LNCaP clone FGC (cell line): ENCODE data around the gene RPGRIP1L.

Experiments
- DNase-seq: peaks from one replicate; pipeline ENCODE4 v3.0.0-alpha.2; 2011; ENCODE audit warnings: low read depth
- H3K4me3 ChIP-seq: 2 replicates; pipeline ENCODE4 v1.5.1; 2011; ENCODE audit warnings: mild to moderate bottlenecking, low read depth, low read length, control low read depth
- TF ChIP-seq, protein P1 (sequence below): IDR thresholded peaks from 2 replicates; pipeline ENCODE4 v1.5.1; 2012; ENCODE audit warnings: mild to moderate bottlenecking; ENCODE audit not compliant: control insufficient read depth, insufficient read depth; ENCODE audit errors: extremely low read depth

The RPGRIP1L gene

DNA sequence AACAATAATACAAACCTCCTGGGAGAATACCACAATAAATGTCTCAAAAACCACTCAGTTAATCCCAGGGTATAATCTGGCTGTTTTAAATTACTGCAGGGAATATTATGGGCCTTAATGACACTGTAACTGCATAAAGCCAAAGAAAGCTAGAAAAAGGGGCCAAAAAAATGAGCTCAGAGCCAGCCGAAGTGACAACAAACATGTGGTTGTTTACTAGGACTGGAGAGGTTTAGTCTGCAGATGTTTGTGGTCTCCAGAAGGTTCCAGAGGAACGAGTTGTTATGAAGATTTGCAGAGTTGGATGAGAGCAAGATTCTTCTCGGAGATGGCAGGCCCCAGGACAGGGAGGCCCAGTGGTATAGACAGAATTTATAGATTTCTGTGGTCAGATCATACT is 103.5 kb downstream of the RPGRIP1L start:
- TF ChIP-seq, protein P1, sequence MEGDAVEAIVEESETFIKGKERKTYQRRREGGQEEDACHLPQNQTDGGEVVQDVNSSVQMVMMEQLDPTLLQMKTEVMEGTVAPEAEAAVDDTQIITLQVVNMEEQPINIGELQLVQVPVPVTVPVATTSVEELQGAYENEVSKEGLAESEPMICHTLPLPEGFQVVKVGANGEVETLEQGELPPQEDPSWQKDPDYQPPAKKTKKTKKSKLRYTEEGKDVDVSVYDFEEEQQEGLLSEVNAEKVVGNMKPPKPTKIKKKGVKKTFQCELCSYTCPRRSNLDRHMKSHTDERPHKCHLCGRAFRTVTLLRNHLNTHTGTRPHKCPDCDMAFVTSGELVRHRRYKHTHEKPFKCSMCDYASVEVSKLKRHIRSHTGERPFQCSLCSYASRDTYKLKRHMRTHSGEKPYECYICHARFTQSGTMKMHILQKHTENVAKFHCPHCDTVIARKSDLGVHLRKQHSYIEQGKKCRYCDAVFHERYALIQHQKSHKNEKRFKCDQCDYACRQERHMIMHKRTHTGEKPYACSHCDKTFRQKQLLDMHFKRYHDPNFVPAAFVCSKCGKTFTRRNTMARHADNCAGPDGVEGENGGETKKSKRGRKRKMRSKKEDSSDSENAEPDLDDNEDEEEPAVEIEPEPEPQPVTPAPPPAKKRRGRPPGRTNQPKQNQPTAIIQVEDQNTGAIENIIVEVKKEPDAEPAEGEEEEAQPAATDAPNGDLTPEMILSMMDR, result no peak

DNA sequence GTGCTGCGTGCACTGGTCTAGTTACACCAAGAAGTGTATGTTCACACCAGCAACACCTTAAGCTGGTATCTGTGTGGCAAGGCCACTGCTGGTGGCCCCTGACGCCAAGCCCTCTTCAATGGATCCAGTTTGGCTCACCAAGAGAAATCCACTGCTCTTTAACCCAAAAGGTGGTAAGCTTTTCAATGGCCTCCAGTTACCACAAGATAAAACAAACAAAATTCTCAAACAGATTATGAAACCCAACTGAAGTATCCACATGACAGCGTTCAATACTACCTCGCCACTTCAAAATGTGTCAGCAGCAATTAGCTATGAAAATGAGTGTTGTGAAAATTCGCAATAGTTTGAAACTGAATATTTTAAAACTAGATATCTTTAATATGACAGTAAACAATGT is 104.1 kb downstream of the RPGRIP1L start:
- no peak for DNase-seq
- TF ChIP-seq, protein P1, result no peak
- H3K4me3 ChIP-seq, result no peak overlapping the region

More for the DNA sequence above, 103.5 kb downstream of the RPGRIP1L start:
- DNase-seq, result no peak
- no peak overlapping the region for H3K4me3 ChIP-seq

DNA sequence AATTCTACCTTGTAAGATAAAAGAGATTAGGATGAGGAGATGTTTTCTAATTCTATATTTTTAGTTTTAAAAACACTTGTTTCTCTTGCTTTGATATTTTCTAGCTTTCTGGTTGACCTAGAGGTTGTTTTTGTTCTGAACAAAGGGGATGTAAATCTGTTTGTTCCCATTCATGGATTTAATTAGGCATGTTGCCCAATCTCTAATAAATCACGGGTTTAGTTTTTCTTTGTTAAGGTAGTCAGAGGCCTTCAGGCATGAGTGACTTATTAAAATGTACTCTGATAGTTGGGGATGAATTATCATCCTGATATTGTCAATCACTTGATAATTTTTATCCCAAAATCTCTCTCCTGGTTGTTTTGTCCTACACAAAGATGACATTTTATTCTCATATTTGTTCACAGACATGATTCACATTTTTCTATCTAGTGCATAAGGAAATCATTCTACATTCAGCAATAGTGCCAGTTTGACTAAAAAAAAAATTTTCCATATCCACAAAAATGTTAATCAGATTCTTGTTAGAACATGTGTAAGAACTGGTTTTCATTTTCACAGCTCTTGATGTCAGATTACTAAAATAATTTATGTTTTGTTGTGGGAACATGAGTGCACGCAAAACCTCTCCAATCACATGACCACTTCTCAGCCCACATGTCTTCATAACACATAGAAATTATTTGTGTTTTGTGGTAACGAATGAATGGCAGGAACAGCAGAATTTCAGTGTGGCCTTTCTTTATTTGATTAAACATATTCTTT is 105.0 kb downstream of the RPGRIP1L start:
- no peak for DNase-seq
- H3K4me3 ChIP-seq, result no peak overlapping the region

DNA sequence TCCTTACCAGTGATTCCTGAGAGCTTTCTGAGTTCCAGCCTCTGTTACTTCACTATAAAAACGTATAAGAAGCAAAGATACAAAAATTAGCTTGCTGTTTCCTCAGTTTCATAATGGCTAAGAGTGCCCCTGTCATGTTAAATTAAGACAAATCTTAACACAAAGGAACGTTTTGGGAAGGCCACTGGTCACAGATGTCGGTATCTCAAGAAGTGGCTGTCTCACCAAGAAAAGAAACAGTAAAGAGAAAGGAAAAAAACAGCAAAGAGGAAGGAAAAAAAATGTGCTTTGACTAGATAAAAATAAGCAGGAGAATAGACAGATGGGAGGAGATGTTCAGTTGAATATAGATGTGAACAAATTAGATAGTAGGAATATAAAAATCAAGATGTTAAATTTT is 105.9 kb downstream of the RPGRIP1L start:
- DNase-seq, result no peak
- TF ChIP-seq, protein P1, result no peak
- H3K4me3 ChIP-seq, result no peak overlapping the region

More for the DNA sequence above, 105.0 kb downstream of the RPGRIP1L start:
- TF ChIP-seq, protein P1, result no peak

DNA sequence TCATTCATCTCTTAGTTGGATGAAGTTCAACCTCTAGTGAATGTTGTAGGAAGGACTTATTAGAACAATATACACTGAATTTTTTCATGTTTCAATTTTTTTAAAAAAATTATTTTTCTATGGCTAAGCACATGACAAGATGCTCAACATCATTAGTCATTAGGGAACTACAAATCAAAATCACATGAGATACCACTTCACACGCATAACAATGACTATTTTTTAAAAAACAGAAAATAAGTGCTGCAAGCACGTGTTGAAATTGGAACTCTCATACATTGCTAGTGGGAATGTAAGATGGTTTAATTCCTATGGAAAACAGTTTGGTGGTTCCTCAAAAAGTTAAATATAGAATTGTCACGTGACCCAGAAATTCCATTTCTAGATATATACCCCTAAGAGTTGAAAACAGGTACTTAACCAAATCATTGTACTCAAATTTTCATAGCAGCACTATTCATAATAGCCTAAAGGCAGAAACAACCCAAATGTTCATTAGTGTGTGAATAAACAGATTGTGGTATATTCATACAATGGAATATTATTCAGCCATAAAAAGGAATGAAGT is 115.5 kb downstream of the RPGRIP1L start:
- H3K4me3 ChIP-seq, result no peak overlapping the region
- TF ChIP-seq, protein P1, result no peak
- DNase-seq, result no peak

DNA sequence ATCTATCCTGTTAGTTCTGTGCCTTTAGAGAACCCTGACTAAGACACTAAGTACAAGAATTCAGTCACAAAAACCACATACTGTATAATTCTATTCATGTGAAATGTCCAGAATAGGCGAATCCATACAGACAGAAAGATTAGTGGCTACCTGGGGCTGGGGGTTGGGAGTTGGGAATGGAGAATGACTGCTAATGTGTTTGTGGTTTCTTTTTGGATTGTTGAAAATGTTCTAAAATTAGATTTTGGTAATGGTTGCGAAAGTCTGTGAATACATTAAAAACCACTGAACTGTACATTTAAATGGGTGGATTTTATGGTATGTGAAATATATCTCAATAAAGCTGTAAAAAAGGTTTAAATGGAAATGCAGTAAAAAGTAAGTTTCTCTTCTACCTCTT is 120.3 kb downstream of the RPGRIP1L start:
- no peak for DNase-seq
- no peak overlapping the region for H3K4me3 ChIP-seq
- TF ChIP-seq, protein P1, result no peak
